Spleen (tissue), 11 donors: Measurements from ENCODE around the gene CSNK1D. TPM values are rescaled to one million over a fixed set of nuclear protein-coding genes. Genes with fewer than 3 reads are reported as not detected.
A peak's percentile ranks its signal among the peaks of the same experiment; 100 is the strongest.

Experiments
- DNase-seq: peaks from one replicate; pipeline ENCODE4 v3.0.0-alpha.2; 2020
- H3K27ac ChIP-seq, 8 donors: fragments of 200-600 bp; sonication (generic) in 7 of 8; 1 replicate in 4 of 8; 2 replicates in 4 of 8; pipeline versions ENCODE4 v1.5.0 to v1.8.0; 2016 to 2021; ENCODE audit warnings: inconsistent platforms in 4 of 8, mild to moderate bottlenecking in 4 of 8, moderate library complexity in 1 of 8
- H3K27me3 ChIP-seq, 7 donors: fragments of 200-600 bp; sonication (generic) in 6 of 7; replicated peaks in 1 of 7; 1 replicate in 4 of 7; 2 replicates in 3 of 7; pipeline versions ENCODE4 v1.5.0 to v1.8.0; 2016 to 2021; ENCODE audit warnings: inconsistent platforms in 3 of 7, mild to moderate bottlenecking in 1 of 7
- H3K36me3 ChIP-seq, 6 donors: fragments of 200-600 bp; sonication (generic) in 5 of 6; 1 replicate in 4 of 6; 2 replicates in 2 of 6; pipeline versions ENCODE4 v1.5.0 to v1.8.0; 2016 to 2021; ENCODE audit warnings: inconsistent platforms in 2 of 6
- H3K4me1 ChIP-seq, 6 donors: fragments of 200-600 bp; sonication (generic) in 5 of 6; 1 replicate in 3 of 6; 2 replicates in 3 of 6; pipeline versions ENCODE4 v1.5.0 to v1.8.0; 2016 to 2021; ENCODE audit warnings: inconsistent platforms in 3 of 6
- H3K4me3 ChIP-seq, 8 donors: fragments of 200-600 bp; sonication (generic) in 7 of 8; 1 replicate in 4 of 8; 2 replicates in 4 of 8; pipeline versions ENCODE4 v1.5.0 to v1.8.0; 2016 to 2021; ENCODE audit warnings: inconsistent platforms in 4 of 8, mild to moderate bottlenecking in 4 of 8, moderate library complexity in 2 of 8
- H3K9me3 ChIP-seq, 8 donors: fragments of 200-600 bp; sonication (generic) in 7 of 8; 1 replicate in 4 of 8; 2 replicates in 4 of 8; pipeline versions ENCODE4 v1.5.0 to v1.8.0; 2016 to 2021; ENCODE audit warnings: inconsistent platforms in 4 of 8
- CTCF ChIP-seq, 11 experiments: fragments of 200-600 bp in 7 of 11; fragments of 450-650 bp in 4 of 11; sonication (generic) in 4 of 11; IDR thresholded peaks in 8 of 11; conservative IDR thresholded peaks in 3 of 11; 1 replicate in 7 of 11; 2 replicates in 4 of 11; pipeline versions ENCODE4 v1.4.0 to v1.8.0; 2016 to 2021; ENCODE audit warnings: antibody characterized with exemption in 11 of 11, inconsistent platforms in 4 of 11, mild to moderate bottlenecking in 1 of 11
- POLR2A ChIP-seq, 3 donors: fragments of 450-650 bp; IDR thresholded peaks; one replicate each; pipeline ENCODE4 v1.5.1; 2017; ENCODE audit warnings: antibody characterized with exemption in 3 of 3, mild to moderate bottlenecking in 1 of 3
- POLR2AphosphoS5 ChIP-seq, 3 donors: sonication (generic); formaldehyde crosslinking; IDR thresholded peaks; one replicate each; pipeline ENCODE4 v1.5.1; 2017; ENCODE audit warnings: antibody characterized with exemption in 3 of 3
- WGBS, 5 donors: extraction: QIAGEN DNeasy Blood & Tissue Kit in 3 of 5; methylation state at CpG; one replicate each; pipeline versions ENCODE4 v1.1.5 to v1.1.7; 2013 to 2018; 5-methylcytosine and 5-hydroxymethylcytosine counted together
- intact Hi-C: fragments of 100-400 bp; cut with DNase I; formaldehyde crosslinking; loops from one replicate; pipeline ENCODE4 v1.15.0; 2023; ENCODE audit warnings: low total_unique reads
- polyA plus RNA-seq, 3 donors: library from polyadenylated mRNA; stranded (reverse); fragments of 200-250 nt; gene quantifications; one replicate each; pipeline ENCODE4 v1.2.1, GENCODE V29; 2013
- total RNA-seq, 7 donors: library from RNA; depleted of rRNA in 3 of 7; stranded (reverse); fragments of >200 nt in 3 of 7; fragmentation: NEBNext Ultra II Directional in 4 of 7; extraction: Animal tissue kit (Norgen Biotek cat#: 25700) in 4 of 7; gene quantifications; one replicate each; pipeline versions ENCODE4 v1.1.0 to v1.2.1, GENCODE V29; 2016 to 2021
- donor health status: healthy with polysubstance abuse.
- donor health status: DM: no; HTN: no; CAD: no; lungs with moderate emphysema.
- donor health status: DM: no; HTN: no; CAD: no.
- donor health status: Bipolar disorder and iron deficiency.
- donor health status: healthy.
- donor health status: DM: no; HTN: no; CAD: no.
- donor health status: DM: yes; HTN: yes; CAD: no.

Gene CSNK1D
- total and polyA plus RNA-seq, 10 donors: 46.5 to 216 (median 119) TPM

- TF ChIP-seq POLR2A (IDR thresholded peaks at IDR 0.05) (no peak), POLR2AphosphoS5 (IDR thresholded peaks at IDR 0.05) (peak in 1 of 3 donors; percentile 14)
- Histone ChIP-seq H3K4me3 (no peak overlapping the region), H3K9me3 (no peaks in the 10 kb centered on the region), H3K27me3 (no peaks in the 10 kb centered on the region), H3K36me3 (peaks cover 0 to 31% (median 2%) of the 10 kb centered on the region in 6 donors), H3K27ac (peak overlapping the region in 3 of 8 donors; percentile 44 to 66 (median 55)), H3K4me1 (peaks cover 8 to 52% (median 19%) of the 10 kb centered on the region in 6 donors)
- DNase-seq: no peak
- WGBS, 5 donors: 91 to 95% (median 93%) methylated on average over 16 to 23 of the region's 23 CpGs
- intact Hi-C loops: loop anchor here (10.0 kb wide), 1 partner anchor 123 kb away; no protein-coding TSS in a partner anchor
Observed at GRCh38 chr17:82201498-82201910, 72.0 kb downstream of the CSNK1D start.

- intact Hi-C loops: loop anchor here (10.0 kb wide), 1 partner anchor 124 kb away; no protein-coding TSS in a partner anchor
Observed at GRCh38 chr17:82200743-82201497, 72.6 kb downstream of the CSNK1D start.

GRCh38 chr17:82200135-82200534 lies 73.4 kb downstream of the CSNK1D start:
- no peak overlapping the region for H3K4me3 ChIP-seq
- H3K9me3 ChIP-seq: no peaks in the 10 kb centered on the region
- no peak for DNase-seq
- peaks cover 0 to 43% (median 3%) of the 10 kb centered on the region in 6 donors for H3K36me3 ChIP-seq
- intact Hi-C loops: loop anchor here (10.0 kb wide), 1 partner anchor 125 kb away; no protein-coding TSS in a partner anchor
- TF ChIP-seq POLR2AphosphoS5 (IDR thresholded peaks at IDR 0.05) (no peak), POLR2A (IDR thresholded peaks at IDR 0.05) (no peak), CTCF (IDR thresholded peaks at IDR 0.05 in 8 of 11, conservative IDR thresholded peaks at IDR 0.05 in 3 of 11) (no peak)
- peak overlapping the region in 4 of 8 donors; percentile 44 to 66 (median 58) for H3K27ac ChIP-seq
- peaks cover 0 to 39% (median 7%) of the 10 kb centered on the region in 6 donors for H3K4me1 ChIP-seq
- H3K27me3 ChIP-seq: no peaks in the 10 kb centered on the region
- WGBS, 5 donors: 82 to 89% (median 87%) methylated on average over 17 of the region's 17 CpGs

More at GRCh38 chr17:82200743-82201497, 72.6 kb downstream of the CSNK1D start:
- Histone ChIP-seq H3K9me3 (no peaks in the 10 kb centered on the region), H3K36me3 (peaks cover 0 to 37% (median 2%) of the 10 kb centered on the region in 6 donors), H3K4me3 (no peak overlapping the region), H3K27me3 (no peaks in the 10 kb centered on the region), H3K27ac (peak overlapping the region in 4 of 8 donors; percentile 44 to 66 (median 58)), H3K4me1 (peaks cover 4 to 47% (median 13%) of the 10 kb centered on the region in 6 donors)
- DNase-seq: no peak
- TF ChIP-seq POLR2A (IDR thresholded peaks at IDR 0.05): no peak
- peak in 1 of 3 donors; percentile 60 for TF ChIP-seq POLR2AphosphoS5 (IDR thresholded peaks at IDR 0.05)
- WGBS, 5 donors: 56 to 71% (median 61%) methylated on average over 13 of the region's 13 CpGs

- Histone ChIP-seq H3K27ac (peak overlapping the region in 1 of 8 donors; percentile 66), H3K9me3 (no peaks in the 10 kb centered on the region), H3K36me3 (peaks cover 0 to 49% (median 7%) of the 10 kb centered on the region in 6 donors), H3K4me1 (peaks cover 0 to 32% (median 6%) of the 10 kb centered on the region in 6 donors), H3K27me3 (no peaks in the 10 kb centered on the region), H3K4me3 (no peak overlapping the region)
- no peak for DNase-seq
- WGBS, 5 donors: 93 to 97% (median 96%) methylated on average over 12 of the region's 12 CpGs
- intact Hi-C loops: no loop called here
- TF ChIP-seq CTCF (IDR thresholded peaks at IDR 0.05 in 8 of 11, conservative IDR thresholded peaks at IDR 0.05 in 3 of 11) (no peak), POLR2A (IDR thresholded peaks at IDR 0.05) (no peak), POLR2AphosphoS5 (IDR thresholded peaks at IDR 0.05) (no peak)
Observed at GRCh38 chr17:82199496-82199895, 74.0 kb downstream of the CSNK1D start.

- H3K36me3 ChIP-seq: peaks cover 0 to 63% (median 7%) of the 10 kb centered on the region in 6 donors
- no peak overlapping the region for H3K4me3 ChIP-seq
- H3K9me3 ChIP-seq: no peaks in the 10 kb centered on the region
- no peaks in the 10 kb centered on the region for H3K27me3 ChIP-seq
- 74 to 81% (median 77%) methylated on average over 4 of the region's 4 CpGs for WGBS, 5 donors
- TF ChIP-seq POLR2AphosphoS5 (IDR thresholded peaks at IDR 0.05) (no peak), CTCF (IDR thresholded peaks at IDR 0.05 in 8 of 11, conservative IDR thresholded peaks at IDR 0.05 in 3 of 11) (no peak), POLR2A (IDR thresholded peaks at IDR 0.05) (no peak)
- peaks cover 0 to 45% (median 15%) of the 10 kb centered on the region in 6 donors for H3K4me1 ChIP-seq
- no peak overlapping the region for H3K27ac ChIP-seq
- intact Hi-C loops: no loop called here
- DNase-seq: no peak
Observed at GRCh38 chr17:82198092-82198491, 75.4 kb downstream of the CSNK1D start.
